Epithelial cell of proximal tubule (primary cell): Measurements from ENCODE around the gene OR52K1. TPM values are rescaled to one million over a fixed set of nuclear protein-coding genes. Genes with fewer than 3 reads are reported as not detected.

ENCODE experiments used
- DNase-seq: peaks from one replicate; pipeline ENCODE4 v3.0.0-alpha.2; 2011; ENCODE audit warnings: low read depth
- H3K4me3 ChIP-seq: 2 replicates; pipeline ENCODE4 v1.5.1; 2011; ENCODE audit warnings: low read depth, mild to moderate bottlenecking, low read length
- CTCF ChIP-seq: conservative IDR thresholded peaks from 2 replicates; pipeline ENCODE4 v1.5.1; 2012; ENCODE audit warnings: low read depth, mild to moderate bottlenecking, low read length
- total RNA-seq: library from RNA; depleted of rRNA; stranded (reverse); fragments of >200 nt; gene quantifications from 2 replicates; pipeline ENCODE4 v1.2.3, GENCODE V29; 2015

Gene OR52K1
- total RNA-seq, 1 donor from 2014 or later, result not detected

GRCh38 chr11:4466131-4466870 lies 16.1 kb upstream of the OR52K1 start:
- TF ChIP-seq CTCF, result no peak

DNA sequence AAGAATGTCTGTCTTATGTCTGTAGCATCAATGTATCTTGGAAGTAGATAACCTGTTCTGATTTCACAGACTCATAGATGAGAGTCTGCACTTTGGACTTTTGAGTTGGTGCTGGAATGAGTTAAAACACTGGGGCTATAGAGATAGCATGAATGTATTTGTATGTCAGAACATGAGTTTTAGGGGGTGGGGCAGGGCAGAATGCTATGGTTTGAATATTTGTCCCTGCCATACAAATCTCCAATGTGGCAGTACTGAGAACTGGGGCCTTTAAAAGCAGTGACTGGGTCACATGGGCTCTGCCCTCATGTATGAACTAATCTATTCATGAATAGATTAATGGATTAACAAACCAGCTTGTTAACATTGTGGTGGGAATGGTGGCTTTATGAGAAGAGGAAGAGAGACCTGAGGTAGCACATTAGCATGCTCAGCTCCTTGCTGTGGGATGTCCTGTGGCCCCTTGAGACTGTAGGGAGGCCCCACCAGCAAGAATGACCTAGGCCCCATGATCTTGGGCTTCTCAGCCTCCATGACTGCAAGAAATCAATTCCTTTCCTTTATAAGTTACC lies 15.5 kb upstream of the OR52K1 start:
- DNase-seq, result no peak
- H3K4me3 ChIP-seq, result no peak overlapping the region
- no peak for TF ChIP-seq CTCF

More at GRCh38 chr11:4466131-4466870, 16.1 kb upstream of the OR52K1 start:
- H3K4me3 ChIP-seq, result no peak overlapping the region
- DNase-seq, result no peak

GRCh38 chr11:4467811-4468606 lies 14.4 kb upstream of the OR52K1 start:
- H3K4me3 ChIP-seq, result no peak overlapping the region
- no peak for DNase-seq
- no peak for TF ChIP-seq CTCF

- no peak for DNase-seq
- no peak overlapping the region for H3K4me3 ChIP-seq
- no peak for TF ChIP-seq CTCF
Measured at GRCh38 chr11:4479644-4480043, 2.8 kb upstream of the OR52K1 start.

DNA sequence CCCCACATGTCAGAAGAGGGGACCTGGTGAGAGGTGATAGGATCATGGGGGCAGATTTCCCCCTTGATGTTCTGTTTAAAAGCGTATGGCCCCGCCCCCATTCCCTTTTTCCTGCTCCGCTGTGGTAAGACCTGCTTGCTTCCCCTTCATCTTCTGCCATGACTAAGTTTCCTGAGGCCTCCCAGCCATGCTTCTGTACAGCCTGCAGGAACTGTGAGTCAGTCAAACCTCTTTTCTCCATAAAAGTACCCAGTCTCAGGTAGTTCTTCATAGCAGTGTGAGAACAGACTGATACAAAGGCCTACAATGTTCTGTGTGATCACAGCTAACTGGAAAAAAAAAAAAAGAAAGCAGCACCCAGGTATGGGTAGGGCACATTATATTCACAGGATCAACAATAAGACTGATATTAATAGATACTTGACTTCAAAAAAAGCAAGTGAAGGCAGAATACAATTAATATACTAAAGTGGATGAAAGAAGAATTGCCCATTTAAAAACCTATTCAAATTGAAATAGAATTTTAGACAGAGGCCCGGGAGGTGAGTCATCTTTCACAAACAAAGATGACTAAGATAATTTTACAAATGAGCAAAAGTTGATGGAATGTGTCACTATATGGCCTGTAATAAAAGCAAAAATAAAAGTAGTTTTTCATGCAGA lies 1.7 kb upstream of the OR52K1 start:
- DNase-seq, result no peak
- no peak overlapping the region for H3K4me3 ChIP-seq
- no peak for TF ChIP-seq CTCF

DNA sequence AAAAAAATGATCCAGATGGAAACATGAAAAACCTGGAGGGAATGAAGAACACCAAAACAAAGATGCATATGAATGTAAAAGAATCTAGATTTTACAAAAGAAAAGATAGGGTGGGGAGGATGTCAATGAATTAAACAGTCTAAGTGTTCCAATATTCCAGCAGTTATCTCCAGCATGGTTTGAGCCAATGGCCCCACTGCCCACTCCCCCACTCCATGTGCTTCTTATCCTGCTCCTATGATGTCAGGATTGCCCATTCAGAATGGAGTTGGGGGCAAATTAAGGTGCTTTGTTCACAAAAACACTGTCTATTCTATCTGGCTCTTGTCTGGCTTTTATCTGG lies 1.2 kb upstream of the OR52K1 start:
- DNase-seq, result no peak
- TF ChIP-seq CTCF, result no peak
- H3K4me3 ChIP-seq, result no peak overlapping the region
